Activated CD8-positive, alpha-beta T cell treated with anti-CD3 and anti-CD28 coated beads for 36 hours (primary cell): ENCODE measurements around the gene KSR2. TPM values are rescaled to one million over a fixed set of nuclear protein-coding genes. Genes with fewer than 3 reads are reported as not detected.
"Not testable (repeated sequence)": the region's sequence is repeated elsewhere in the genome, so short reads cannot be mapped to it uniquely, and the experiment has no call there.

Experiments
- ATAC-seq: fragments of 200-7000 bp; cut with Tn5 transposase; one replicate; pipeline ENCODE4 v1.10.0; 2021; ENCODE audit warnings: mild to moderate bottlenecking, moderate library complexity
- CTCF ChIA-PET: fragments of 350-600 bp; sonication (Branson Sonifier 250); formaldehyde crosslinking; loops from one replicate; lab custom pipeline; 2021; ENCODE audit warnings: antibody characterized with exemption; lab: Charles Lee
- POLR2A ChIA-PET: fragments of 350-600 bp; sonication (Branson Sonifier 250); formaldehyde crosslinking; loops from one replicate; lab custom pipeline; 2021; ENCODE audit warnings: antibody characterized with exemption; lab: Charles Lee
- DNase-seq: peaks from one replicate; pipeline ENCODE4 v3.0.0-alpha.2; 2020
- H3K27ac Mint-ChIP-seq: one replicate; pipeline ENCODE4 v1.8.0; 2021; ENCODE audit warnings: mild to moderate bottlenecking, mixed read lengths
- H3K27me3 Mint-ChIP-seq: one replicate; pipeline ENCODE4 v1.8.0; 2021; ENCODE audit warnings: mixed read lengths
- H3K36me3 Mint-ChIP-seq: one replicate; pipeline ENCODE4 v1.8.0; 2021; ENCODE audit warnings: low read depth, mixed read lengths
- H3K4me1 Mint-ChIP-seq: one replicate; pipeline ENCODE4 v1.8.0; 2021; ENCODE audit warnings: low read depth, mixed read lengths
- H3K4me3 Mint-ChIP-seq: one replicate; pipeline ENCODE4 v1.8.0; 2021; ENCODE audit warnings: mild to moderate bottlenecking, moderate library complexity, mixed read lengths
- H3K9me3 Mint-ChIP-seq: one replicate; pipeline ENCODE4 v1.8.0; 2021; ENCODE audit warnings: mixed read lengths
- intact Hi-C: fragments of 100-400 bp; cut with micrococcal nuclease; formaldehyde crosslinking; loops from one replicate; pipeline ENCODE4 v1.10.0; 2022
- total RNA-seq, 2 experiments: library from RNA; stranded (reverse); gene quantifications; one replicate each; pipeline ENCODE4 v1.2.3, GENCODE V29; 2021
- TF ChIP-seq, protein P1 (sequence below): fragments of 200-600 bp; IDR thresholded peaks from one replicate; pipeline ENCODE4 v1.8.0; 2022; ENCODE audit warnings: antibody characterized with exemption, mild to moderate bottlenecking

The KSR2 gene
- total RNA-seq, 2 experiments from 2014 or later, result 0.02 TPM; not detected in 1

DNA sequence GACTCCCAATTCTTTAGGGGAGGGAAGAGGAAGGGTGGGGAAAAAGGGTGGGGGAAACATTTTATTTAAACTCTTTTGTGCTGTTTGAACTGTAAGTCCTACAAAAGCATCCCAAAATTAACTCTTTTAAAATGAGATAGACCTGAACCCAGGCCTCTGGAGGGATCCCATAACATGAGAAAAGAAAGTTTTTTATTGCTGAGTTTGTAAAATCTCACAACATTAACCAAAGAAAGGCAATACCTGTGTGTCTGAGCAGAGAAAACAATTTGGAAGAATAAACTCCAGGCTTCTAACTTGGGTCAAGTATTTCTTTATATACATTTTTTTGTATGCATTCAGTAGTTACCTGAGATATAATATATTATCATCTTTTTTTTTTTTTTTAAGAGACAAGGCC, 107.1 kb downstream of the KSR2 start:
- no peaks in the 10 kb centered on the region for H3K9me3 Mint-ChIP-seq
- DNase-seq (no peak), ATAC-seq (no peak)
- CTCF ChIA-PET, result no interaction called here
- H3K4me1 Mint-ChIP-seq, result no peaks in the 10 kb centered on the region
- TF ChIP-seq, protein P1, sequence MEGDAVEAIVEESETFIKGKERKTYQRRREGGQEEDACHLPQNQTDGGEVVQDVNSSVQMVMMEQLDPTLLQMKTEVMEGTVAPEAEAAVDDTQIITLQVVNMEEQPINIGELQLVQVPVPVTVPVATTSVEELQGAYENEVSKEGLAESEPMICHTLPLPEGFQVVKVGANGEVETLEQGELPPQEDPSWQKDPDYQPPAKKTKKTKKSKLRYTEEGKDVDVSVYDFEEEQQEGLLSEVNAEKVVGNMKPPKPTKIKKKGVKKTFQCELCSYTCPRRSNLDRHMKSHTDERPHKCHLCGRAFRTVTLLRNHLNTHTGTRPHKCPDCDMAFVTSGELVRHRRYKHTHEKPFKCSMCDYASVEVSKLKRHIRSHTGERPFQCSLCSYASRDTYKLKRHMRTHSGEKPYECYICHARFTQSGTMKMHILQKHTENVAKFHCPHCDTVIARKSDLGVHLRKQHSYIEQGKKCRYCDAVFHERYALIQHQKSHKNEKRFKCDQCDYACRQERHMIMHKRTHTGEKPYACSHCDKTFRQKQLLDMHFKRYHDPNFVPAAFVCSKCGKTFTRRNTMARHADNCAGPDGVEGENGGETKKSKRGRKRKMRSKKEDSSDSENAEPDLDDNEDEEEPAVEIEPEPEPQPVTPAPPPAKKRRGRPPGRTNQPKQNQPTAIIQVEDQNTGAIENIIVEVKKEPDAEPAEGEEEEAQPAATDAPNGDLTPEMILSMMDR, result no peak
- peaks cover 15% of the 10 kb centered on the region for H3K27me3 Mint-ChIP-seq
- no peaks in the 10 kb centered on the region for H3K36me3 Mint-ChIP-seq
- no peak overlapping the region for H3K4me3 Mint-ChIP-seq
- intact Hi-C loops, result no loop called here
- POLR2A ChIA-PET, result no interaction called here
- no peak overlapping the region for H3K27ac Mint-ChIP-seq

DNA sequence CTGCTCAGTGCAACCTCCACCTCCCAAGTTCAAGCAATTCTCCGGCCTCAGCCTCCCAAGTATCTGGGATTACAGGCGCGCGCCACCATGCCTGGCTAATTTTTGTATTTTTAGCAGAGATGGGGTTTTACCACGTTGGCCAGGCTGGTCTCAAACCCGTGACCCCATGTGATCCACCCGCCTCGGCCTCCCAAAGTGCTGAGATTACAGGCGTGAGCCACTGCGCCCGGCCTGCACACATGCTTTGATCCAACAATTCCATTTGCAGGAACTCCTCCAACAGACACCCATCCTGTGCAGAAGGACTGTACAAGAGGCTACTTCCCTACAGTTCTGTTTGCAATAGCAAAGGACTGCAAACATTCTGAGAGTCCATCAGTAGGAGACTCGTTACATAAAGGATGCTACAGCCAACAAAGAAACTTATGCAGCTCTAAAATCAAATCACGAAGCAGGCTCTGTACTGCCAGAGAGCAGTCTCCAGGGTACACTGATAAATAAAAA, 108.0 kb downstream of the KSR2 start:
- DNase-seq, H3K4me1 Mint-ChIP-seq, H3K9me3 Mint-ChIP-seq, intact Hi-C loops, ATAC-seq, CTCF ChIA-PET, H3K4me3 Mint-ChIP-seq, POLR2A ChIA-PET, H3K36me3 Mint-ChIP-seq, H3K27ac Mint-ChIP-seq: not testable (repeated sequence)
- H3K27me3 Mint-ChIP-seq, result peaks cover 15% of the 10 kb centered on the region

DNA sequence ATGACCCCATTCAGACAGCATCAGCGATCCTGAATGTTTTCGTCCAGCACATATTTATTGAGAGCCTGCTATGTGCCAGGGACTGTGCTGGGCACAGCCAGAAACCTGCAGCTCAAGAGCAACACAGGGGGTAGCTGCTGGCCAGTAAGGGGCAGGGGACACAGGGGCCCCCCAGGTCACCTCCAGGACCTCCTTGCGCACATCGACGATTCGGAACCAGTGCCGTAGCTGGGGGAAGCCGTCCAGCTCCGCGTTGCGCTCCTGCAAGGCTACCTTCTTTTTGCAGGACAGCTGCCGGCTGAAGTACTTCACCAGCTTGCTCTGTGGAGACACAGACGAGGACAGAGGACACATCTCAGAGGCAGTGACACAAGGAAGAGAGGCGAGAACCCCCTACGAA, 108.7 kb downstream of the KSR2 start:
- Mint-ChIP-seq H3K4me1 (no peaks in the 10 kb centered on the region), H3K27ac (no peak overlapping the region), H3K27me3 (peaks cover 14% of the 10 kb centered on the region), H3K4me3 (no peak overlapping the region), H3K36me3 (no peaks in the 10 kb centered on the region), H3K9me3 (no peaks in the 10 kb centered on the region)
- TF ChIP-seq, protein P1, result no peak
- POLR2A ChIA-PET, result no interaction called here
- ATAC-seq, result no peak
- intact Hi-C loops, result no loop called here
- CTCF ChIA-PET, result interaction anchor here (3.0 kb wide), 1 partner anchor 11 kb away, joined by 13 read pairs; no protein-coding TSS in a partner anchor
- no peak for DNase-seq

DNA sequence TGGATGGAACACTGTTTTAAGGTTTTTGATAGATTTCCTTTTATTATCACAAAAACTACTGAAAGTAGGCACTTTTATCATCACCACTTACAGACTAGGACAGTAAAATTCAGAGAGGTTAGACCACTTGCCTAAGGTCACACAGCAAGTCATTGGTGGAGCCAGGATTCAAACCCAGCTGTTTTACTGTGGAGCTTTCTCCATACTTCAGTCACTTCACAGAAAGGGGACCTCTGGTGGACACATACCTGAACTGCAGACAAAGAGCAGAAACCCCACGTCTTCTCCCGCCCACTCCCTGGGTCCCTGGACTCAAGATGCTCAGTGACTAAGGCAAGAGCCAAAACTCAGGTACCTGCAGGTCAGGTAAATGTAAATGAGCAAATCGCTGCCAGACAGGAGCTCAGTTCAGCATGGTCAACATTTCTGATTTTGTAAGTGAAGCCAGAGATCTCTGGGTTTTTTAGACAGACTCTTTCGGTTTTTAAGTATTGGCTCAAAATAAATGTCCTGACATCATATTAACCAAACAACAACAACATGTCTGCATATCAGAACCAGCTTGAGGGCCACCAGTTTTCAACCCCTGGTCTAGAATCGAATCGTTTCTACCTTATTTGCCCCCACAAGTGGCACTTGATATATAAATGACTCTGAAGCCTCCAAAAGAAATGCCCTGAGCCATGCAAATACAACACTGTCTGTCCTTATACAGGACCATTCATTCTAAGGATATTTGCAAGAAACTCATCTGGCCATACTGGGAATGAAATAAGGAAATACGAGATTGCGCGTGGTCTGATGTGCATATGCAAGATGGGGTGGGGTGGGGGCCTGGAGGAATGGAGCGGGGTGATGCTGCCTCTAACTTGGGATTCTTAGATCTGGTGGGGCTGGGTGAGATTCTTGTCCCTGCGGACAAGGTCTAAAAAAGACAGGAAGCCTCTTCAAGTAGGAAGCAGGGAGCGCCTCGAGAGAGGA, 110.9 kb downstream of the KSR2 start:
- peak; percentile 78 for DNase-seq
- ATAC-seq, result peak; percentile 84
- H3K4me3 Mint-ChIP-seq, result no peak overlapping the region

DNA sequence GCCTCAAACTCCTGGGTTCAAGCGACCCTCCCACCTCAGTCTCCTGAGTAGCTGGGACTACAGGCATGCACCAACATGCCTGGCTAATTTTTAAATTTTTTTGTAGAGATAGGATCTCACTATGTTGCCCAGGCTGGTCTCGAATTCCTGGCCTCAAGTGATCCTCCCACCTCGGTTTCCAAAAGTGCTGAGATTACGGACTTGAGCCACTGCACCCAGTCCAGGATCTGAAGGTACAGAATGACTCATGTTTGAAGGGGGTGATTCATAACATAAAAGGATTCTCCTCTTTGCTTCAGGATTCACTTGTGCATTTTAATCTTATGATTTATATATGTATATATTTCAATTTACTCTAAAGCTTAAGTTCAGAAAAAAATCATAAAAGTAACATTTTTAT, 111.7 kb downstream of the KSR2 start:
- not testable (repeated sequence) for ATAC-seq

More for the DNA sequence above, 110.9 kb downstream of the KSR2 start:
- CTCF ChIA-PET, result interaction anchor here (0.6 to 3.4 kb wide), 27 partner anchors 9 to 657 kb away, joined by 3 to 22 read pairs (median 4); partner anchors contain the start of gene SUDS3
- intact Hi-C loops, result no loop called here
- H3K36me3 Mint-ChIP-seq, result no peaks in the 10 kb centered on the region
- no peaks in the 10 kb centered on the region for H3K4me1 Mint-ChIP-seq
- H3K9me3 Mint-ChIP-seq, result peaks cover 5% of the 10 kb centered on the region
- POLR2A ChIA-PET, result no interaction called here
- peaks cover 3% of the 10 kb centered on the region for H3K27me3 Mint-ChIP-seq
- TF ChIP-seq, protein P1, result peak; percentile 57
- H3K27ac Mint-ChIP-seq, result no peak overlapping the region

More for the DNA sequence above, 111.7 kb downstream of the KSR2 start:
- CTCF ChIA-PET, result interaction anchor here (0.6 to 3.4 kb wide), 30 partner anchors 8 to 656 kb away, joined by 3 to 22 read pairs (median 4); partner anchors contain the start of gene SUDS3
- H3K27ac Mint-ChIP-seq, POLR2A ChIA-PET, H3K4me1 Mint-ChIP-seq, intact Hi-C loops, DNase-seq, H3K9me3 Mint-ChIP-seq, H3K36me3 Mint-ChIP-seq, H3K27me3 Mint-ChIP-seq, H3K4me3 Mint-ChIP-seq: not testable (repeated sequence)
